RPMI7951 (cell line): ENCODE data around the gene DES. TPM values are rescaled to one million over a fixed set of nuclear protein-coding genes. Genes with fewer than 3 reads are reported as not detected.

Experiments used
- DNase-seq: peaks from one replicate; pipeline ENCODE4 v3.0.0-alpha.2; 2012; ENCODE audit warnings: low read depth
- total RNA-seq: library from RNA; depleted of rRNA; stranded (reverse); fragments of >200 nt; shearing (Covaris generic); gene quantifications from 2 replicates; pipeline ENCODE4 v1.2.3, GENCODE V29; 2014

DES gene
- total RNA-seq, 1 experiment from 2014 or later: 0.60 TPM

DNA sequence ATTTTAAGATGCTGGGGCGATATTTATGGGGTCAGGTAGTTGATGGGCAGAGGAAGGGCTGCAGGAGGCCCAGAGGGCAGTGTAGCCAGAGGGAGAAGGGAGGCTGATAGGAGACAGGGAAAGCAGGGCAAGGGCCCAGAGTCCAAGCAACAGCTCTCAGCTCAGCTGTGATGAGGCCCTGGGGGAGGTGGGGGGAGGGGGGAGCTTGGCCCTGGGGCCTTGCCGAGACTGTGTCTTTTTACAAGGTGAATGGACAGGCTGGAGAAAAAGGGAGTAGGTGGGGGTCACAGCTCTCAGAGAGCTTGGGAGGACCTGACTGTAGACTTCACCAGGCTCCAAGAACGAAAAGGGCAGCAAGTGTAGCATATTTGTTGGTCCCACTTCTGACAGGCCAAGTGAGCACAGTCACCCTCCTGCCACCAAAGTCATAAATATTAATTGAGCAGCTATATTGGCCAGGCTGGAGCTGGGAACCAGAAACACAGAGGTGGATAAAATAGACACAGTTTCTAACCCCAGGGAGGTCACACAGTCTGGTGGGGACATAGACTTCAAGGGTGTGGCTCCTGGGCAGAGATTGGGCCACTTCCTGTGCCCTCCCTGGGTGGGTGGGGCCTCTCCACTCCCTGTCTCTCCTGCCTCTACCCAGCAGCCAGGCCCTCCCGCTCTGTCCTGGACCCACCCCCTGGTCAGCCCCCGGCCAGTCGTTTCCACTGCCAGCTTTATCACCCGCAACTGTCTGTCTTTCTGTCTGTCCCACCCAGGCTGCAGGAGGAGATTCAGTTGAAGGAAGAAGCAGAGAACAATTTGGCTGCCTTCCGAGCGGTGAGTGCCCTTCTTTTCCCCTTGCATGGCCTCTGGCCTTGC, 1.4 kb downstream of the DES start:
- DNase-seq: no peak

DNA sequence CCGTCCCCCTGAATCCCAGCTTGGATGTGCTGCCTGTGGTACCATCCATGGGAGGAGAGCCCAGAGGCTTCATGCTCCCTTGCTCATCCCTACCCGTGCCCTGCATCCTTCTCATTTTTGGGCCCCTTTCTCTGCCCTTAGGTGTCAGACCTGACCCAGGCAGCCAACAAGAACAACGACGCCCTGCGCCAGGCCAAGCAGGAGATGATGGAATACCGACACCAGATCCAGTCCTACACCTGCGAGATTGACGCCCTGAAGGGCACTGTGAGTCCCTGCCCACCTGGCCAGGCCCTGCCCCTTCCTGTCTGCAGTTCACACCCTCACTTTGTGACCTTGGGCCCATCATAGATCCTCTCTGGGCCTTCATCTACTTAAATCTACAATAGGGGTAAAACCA, 2.5 kb downstream of the DES start:
- DNase-seq: no peak

GRCh38 chr2:219421323-219421722, 3.1 kb downstream of the DES start:
- no peak for DNase-seq

GRCh38 chr2:219422952-219423534, 4.9 kb downstream of the DES start:
- DNase-seq: no peak

- no peak for DNase-seq
These were observed 5.6 kb downstream of the DES start for GRCh38 chr2:219423652-219424377.

- DNase-seq: no peak
These were observed 7.3 kb downstream of the DES start for GRCh38 chr2:219425238-219426067.

DNA sequence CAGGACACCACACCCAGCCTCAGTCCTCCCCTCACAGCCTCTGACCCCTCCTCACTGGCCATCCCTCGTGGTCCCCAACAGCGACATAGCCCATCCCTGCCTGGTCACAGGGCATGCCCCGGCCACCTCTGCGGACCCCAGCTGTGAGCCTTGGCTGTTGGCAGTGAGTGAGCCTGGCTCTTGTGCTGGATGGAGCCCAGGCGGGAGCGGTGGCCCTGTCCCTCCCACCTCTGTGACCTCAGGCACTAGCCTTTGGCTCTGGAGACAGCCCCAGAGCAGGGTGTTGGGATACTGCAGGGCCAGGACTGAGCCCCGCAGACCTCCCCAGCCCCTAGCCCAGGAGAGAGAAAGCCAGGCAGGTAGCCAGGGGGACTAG, 7.9 kb downstream of the DES start:
- no peak for DNase-seq

DNA sequence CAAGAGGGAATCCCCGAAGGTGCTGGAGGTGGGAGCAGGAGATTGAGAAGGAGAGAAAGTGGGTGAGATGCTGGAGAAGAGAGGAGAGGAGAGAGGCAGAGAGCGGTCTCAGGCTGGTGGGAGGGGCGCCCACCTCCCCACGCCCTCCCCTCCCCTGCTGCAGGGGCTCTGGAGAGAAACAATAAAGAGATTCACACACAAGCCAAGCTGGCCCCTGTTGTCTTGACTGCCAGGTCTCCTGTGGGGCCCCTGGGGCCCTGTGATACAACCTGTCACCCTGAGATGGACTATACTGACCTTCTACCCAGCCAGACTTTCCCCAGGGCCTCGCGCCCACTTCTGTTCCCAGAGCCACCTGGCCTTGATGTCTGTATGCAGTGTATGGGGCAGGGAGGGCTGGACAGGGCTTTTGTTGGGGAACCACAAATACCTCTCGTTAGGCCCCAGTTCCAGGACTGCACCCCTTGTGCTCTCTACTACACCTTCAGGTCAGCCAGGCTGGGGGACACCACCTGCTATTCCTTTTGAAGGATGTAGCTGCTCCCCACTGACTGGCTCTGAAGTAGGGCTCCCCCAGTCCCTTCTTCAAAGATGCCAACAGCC, 8.5 kb downstream of the DES start:
- no peak for DNase-seq

GRCh38 chr2:219428469-219428868, 10.3 kb downstream of the DES start:
- no peak for DNase-seq

GRCh38 chr2:219429958-219430606, 11.9 kb downstream of the DES start:
- no peak for DNase-seq

DNA sequence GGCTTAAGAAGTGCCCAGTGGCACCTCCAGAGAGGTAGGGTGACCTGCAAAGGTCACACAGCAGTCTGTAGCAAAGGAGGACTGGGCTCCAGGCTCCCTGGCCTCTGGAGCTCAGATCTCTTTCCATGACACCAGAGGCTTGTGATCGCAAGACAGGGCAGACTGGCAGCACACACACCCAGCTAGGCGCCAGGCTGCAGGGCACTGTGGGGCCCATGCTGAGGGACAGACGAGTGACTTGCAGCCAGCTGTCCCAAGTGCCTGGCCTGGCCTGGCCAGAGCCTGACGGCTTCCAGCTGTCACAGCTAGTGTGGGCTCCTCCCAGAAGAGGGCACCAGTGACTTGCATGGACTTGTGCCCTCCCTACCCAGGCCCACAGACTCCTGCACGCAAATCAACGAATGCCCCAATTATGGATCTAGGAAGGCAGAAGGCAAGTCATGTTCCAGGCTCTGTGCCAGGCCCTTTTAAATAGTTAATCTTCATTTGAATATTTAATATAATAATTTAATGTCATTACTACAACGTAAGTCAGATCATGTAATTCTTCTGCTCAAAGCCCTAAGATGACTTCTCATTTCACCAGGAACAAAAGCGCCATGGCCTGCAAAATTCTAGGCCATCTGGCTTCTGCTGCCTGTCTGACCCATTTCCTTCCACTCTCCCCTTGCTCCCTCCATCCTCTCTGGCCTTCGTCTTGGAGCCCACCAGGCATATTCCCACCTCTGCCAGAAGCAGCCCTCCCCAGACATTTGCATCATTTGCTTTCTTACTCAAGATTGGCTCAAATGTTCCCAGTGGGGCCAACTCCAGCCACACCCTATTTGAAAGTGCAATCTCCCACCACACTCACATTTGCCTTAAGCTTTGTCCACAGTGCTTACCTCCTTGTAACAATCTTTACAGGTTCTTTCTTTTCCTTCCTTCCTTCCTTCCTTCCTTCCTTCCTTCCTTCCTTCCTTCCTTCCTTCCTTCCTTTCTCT, 12.7 kb downstream of the DES start:
- peak; percentile 77 for DNase-seq

DNA sequence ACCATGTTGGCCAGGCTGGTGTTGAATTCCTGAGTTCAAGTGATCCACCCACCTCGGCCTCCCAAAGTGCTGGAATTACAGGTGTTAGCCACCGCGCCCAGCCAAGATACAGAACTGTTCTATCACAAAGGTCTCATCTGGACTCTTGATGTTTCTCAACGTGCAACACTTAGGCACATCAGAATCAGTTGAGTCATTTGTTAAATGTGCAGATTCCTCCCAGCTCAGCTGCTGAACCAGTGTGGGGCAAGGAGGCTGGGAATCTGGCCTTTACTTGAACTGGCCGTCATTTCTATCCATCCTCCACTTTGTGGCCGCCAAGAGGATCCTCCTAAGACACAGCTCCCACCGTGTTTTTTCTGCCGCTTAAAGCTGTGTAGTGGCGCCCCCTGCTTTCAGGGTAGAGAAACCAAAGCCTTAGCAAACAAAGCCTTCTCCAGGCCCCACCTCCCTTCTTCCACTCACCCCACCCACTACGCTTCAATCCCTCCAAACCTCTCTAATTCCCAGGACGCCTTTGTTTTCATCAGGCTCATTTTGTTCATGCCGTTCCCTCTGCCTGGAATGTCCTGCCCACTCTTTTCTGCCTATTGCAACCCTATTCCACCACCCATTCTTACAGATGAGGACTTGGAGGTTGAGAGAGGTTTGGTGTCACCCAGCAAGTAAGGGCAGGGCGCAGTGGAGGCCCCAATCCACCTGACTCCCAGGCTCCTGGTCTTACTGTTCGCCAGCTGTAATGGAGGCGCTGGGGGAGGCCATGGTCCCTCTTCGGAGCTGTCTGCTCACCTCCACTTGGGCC, 15.7 kb downstream of the DES start:
- peak; percentile 40 for DNase-seq

DNA sequence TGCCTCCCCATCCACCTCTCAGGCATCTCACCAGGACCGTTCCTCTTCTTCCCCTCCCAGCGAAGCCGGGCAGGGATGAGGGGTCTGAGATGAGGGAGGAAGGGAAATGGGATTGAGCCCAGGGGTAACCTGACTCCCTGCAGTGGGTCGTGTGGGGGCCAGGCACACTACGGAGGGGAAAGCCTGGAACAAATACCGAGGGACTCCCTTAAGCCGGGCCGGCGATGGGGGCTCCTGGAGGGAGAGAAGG, 16.2 kb downstream of the DES start:
- DNase-seq: no peak

DNA sequence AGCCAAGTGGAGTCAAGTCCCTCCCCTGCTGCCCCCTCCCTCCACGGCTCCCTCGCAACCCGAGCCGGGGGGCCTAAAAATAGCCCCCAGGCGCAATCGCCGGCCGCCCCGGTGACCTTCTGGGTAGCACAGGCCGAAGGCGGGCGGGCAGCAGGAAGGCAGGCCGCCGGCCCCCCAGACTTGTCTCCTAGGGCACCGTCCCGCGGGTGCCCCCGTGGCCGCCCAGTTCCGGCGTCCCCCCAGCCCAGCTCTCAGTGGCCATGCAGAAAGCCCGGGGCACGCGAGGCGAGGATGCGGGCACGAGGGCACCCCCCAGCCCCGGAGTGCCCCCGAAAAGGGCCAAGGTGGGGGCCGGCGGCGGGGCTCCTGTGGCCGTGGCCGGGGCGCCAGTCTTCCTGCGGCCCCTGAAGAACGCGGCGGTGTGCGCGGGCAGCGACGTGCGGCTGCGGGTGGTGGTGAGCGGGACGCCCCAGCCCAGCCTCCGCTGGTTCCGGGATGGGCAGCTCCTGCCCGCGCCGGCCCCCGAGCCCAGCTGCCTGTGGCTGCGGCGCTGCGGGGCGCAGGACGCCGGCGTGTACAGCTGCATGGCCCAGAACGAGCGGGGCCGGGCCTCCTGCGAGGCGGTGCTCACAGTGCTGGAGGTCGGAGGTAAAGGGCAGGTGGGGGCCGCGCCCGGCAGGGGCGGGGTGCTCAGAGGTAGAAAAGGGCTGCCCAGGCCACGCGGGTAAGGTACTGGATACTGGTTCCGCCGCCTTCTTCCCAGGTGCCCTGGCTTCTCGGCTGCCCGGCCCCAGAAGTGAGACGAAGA, 16.7 kb downstream of the DES start, which contains the start of gene SPEG:
TSS of gene SPEG (plus strand) at position 126 of the 808 bp plus-strand sequence. CDS start at position 261, 135 bp downstream.
- DNase-seq: no peak

DNA sequence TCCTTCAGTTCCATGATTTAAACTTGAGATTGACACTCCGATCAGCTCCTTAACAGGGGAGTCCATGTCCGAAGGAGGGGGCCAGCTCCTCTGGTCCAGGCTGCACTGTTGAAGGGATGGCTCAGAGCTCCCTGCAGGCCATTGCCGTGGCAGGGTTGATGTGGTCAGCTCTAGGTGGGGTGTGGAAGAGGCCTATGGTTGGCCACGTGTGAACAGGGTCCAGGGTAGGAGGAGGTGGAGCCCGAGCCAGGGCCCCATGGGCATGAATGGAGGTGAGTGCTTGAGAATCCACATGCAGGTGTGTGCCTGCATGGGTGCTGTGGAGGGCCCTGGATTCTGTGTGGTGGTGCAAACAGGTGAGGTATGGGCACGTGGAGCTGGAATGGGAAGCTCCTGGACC, 17.5 kb downstream of the DES start:
- no peak for DNase-seq

- DNase-seq: no peak
These were observed 18.3 kb downstream of the DES start for GRCh38 chr2:219436491-219436890.

- no peak for DNase-seq
These were observed 19.0 kb downstream of the DES start for GRCh38 chr2:219437141-219437540.

- DNase-seq: no peak
These were observed 19.6 kb downstream of the DES start for GRCh38 chr2:219437690-219438206.
